Activated CD8-positive, alpha-beta T cell treated with anti-CD3 and anti-CD28 coated beads, Interleukin-2, amount 10 ng/mL, durations not matched to agents 7 days and 5 days (primary cell): ENCODE data around the gene ACTG1. TPM values are rescaled to one million over a fixed set of nuclear protein-coding genes. Genes with fewer than 3 reads are reported as not detected.
A peak's percentile ranks its signal among the peaks of the same experiment; 100 is the strongest.

Experiments
- ATAC-seq: fragments of 150-1000 bp; cut with Tn5 transposase; one replicate; pipeline ENCODE4 v1.10.0; 2021; ENCODE audit warnings: moderate library complexity
- CTCF ChIA-PET: fragments of 350-600 bp; sonication (Branson Sonifier 250); formaldehyde crosslinking; loops from one replicate; lab custom pipeline; 2021; ENCODE audit warnings: antibody characterized with exemption; lab: Charles Lee
- POLR2A ChIA-PET: fragments of 350-600 bp; sonication (Branson Sonifier 250); formaldehyde crosslinking; loops from one replicate; lab custom pipeline; 2021; ENCODE audit warnings: antibody characterized with exemption; lab: Charles Lee
- DNase-seq: peaks from one replicate; pipeline ENCODE4 v3.0.0-alpha.2; 2020
- H3K27ac Mint-ChIP-seq: one replicate; pipeline ENCODE4 v1.8.0; 2021; ENCODE audit warnings: mild to moderate bottlenecking, mixed read lengths
- H3K27me3 Mint-ChIP-seq: one replicate; pipeline ENCODE4 v1.8.0; 2021; ENCODE audit warnings: low read depth, mixed read lengths
- H3K36me3 Mint-ChIP-seq: one replicate; pipeline ENCODE4 v1.8.0; 2021; ENCODE audit warnings: low read depth, mixed read lengths
- H3K4me1 Mint-ChIP-seq: one replicate; pipeline ENCODE4 v1.8.0; 2021; ENCODE audit warnings: low read depth, mixed read lengths
- H3K4me3 Mint-ChIP-seq: one replicate; pipeline ENCODE4 v1.8.0; 2021; ENCODE audit warnings: mild to moderate bottlenecking, mixed read lengths
- H3K9me3 Mint-ChIP-seq: one replicate; pipeline ENCODE4 v1.8.0; 2022; ENCODE audit warnings: mixed read lengths; ENCODE audit not compliant: insufficient read depth
- total RNA-seq, 2 experiments: library from RNA; stranded (reverse); gene quantifications; one replicate each; pipeline ENCODE4 v1.2.3, GENCODE V29; 2021

Gene ACTG1
- total RNA-seq, 2 experiments from 2014 or later: 5,147 to 5,318 TPM

- ATAC-seq: peak; percentile 45
- Mint-ChIP-seq H3K27me3 (peaks cover under 1% of the 10 kb centered on the region), H3K4me1 (no peaks in the 10 kb centered on the region), H3K9me3 (no peaks in the 10 kb centered on the region), H3K27ac (no peak overlapping the region), H3K36me3 (no peaks in the 10 kb centered on the region), H3K4me3 (no peak overlapping the region)
- ChIA-PET CTCF (interaction anchor here (1.2 kb wide), 1 partner anchor 180 kb away, joined by 3 read pairs; no protein-coding TSS in a partner anchor), POLR2A (no interaction called here)
- no peak for DNase-seq
Measured at GRCh38 chr17:81471818-81472456, 40.7 kb downstream of the ACTG1 start.

GRCh38 chr17:81470944-81471817 lies 41.4 kb downstream of the ACTG1 start:
- no peak for DNase-seq
- Mint-ChIP-seq H3K4me3 (no peak overlapping the region), H3K27me3 (no peaks in the 10 kb centered on the region), H3K4me1 (no peaks in the 10 kb centered on the region), H3K36me3 (no peaks in the 10 kb centered on the region), H3K9me3 (no peaks in the 10 kb centered on the region), H3K27ac (no peak overlapping the region)
- POLR2A ChIA-PET: no interaction called here
- CTCF ChIA-PET: no interaction called here
- no peak for ATAC-seq

DNA sequence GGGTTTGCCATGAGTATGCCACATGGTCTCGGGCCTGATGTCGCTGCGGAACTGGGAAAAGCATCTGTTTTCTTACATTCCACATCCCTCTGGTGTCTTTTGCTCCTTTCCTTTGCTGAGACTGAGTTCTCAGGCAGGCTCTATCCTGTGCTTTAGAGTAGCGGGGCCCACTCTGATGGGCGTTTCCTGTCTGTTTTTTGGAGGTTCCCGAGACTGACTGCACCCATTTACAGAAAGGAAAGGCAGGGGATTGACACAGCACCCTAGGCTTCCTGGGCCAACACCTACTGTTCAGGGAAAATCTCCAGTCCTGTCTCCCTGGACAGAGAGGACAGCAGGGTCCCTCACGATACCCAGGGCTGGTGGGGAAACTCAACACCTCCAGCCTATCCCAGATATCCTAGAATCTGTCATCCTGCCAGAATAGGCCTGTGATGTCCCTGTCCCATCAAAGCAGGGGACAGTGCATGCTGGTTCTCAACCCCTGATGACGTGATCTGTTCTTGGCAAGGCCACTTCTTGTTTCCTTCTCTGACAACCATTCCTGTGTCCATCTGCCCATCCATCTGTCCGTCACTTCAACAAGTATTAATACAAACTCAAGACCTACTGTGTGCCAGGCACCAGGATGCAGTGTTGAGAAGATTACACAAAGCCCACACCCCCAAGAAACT lies 42.2 kb downstream of the ACTG1 start:
- ATAC-seq (no peak), DNase-seq (no peak)
- Mint-ChIP-seq H3K27ac (no peak overlapping the region), H3K4me3 (no peak overlapping the region), H3K27me3 (no peaks in the 10 kb centered on the region), H3K9me3 (no peaks in the 10 kb centered on the region), H3K36me3 (no peaks in the 10 kb centered on the region), H3K4me1 (no peaks in the 10 kb centered on the region)
- ChIA-PET CTCF (no interaction called here), POLR2A (no interaction called here)

DNA sequence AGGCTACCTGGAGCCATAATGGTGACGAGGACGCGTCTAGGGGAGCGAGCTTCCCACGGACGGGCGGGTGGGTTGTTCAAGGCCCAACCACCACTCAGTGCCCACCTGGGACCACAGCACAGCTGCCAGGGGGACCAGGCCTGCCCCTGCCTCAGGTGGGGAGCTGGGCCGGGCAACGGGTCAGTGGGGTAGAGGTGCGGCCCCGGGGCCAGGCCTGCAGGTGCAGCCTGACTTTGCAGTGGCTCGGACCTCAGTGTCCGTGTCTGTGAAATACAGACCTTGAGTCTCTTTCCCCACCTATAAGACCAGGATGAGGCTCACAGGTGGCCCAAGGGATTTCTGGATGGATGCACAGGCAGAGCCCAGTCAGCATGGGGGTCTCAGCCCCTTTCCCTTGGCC lies 43.3 kb downstream of the ACTG1 start:
- H3K4me3 Mint-ChIP-seq: no peak overlapping the region
- no peak overlapping the region for H3K27ac Mint-ChIP-seq
- ChIA-PET POLR2A (no interaction called here), CTCF (no interaction called here)
- no peak for ATAC-seq
- no peaks in the 10 kb centered on the region for H3K36me3 Mint-ChIP-seq
- H3K4me1 Mint-ChIP-seq: no peaks in the 10 kb centered on the region
- no peaks in the 10 kb centered on the region for H3K27me3 Mint-ChIP-seq
- no peak for DNase-seq
- no peaks in the 10 kb centered on the region for H3K9me3 Mint-ChIP-seq

GRCh38 chr17:81468770-81469121 lies 43.9 kb downstream of the ACTG1 start:
- no peaks in the 10 kb centered on the region for H3K4me1 Mint-ChIP-seq
- CTCF ChIA-PET: no interaction called here
- POLR2A ChIA-PET: no interaction called here
- no peak for DNase-seq
- no peak overlapping the region for H3K27ac Mint-ChIP-seq
- no peak overlapping the region for H3K4me3 Mint-ChIP-seq
- no peaks in the 10 kb centered on the region for H3K27me3 Mint-ChIP-seq
- no peaks in the 10 kb centered on the region for H3K9me3 Mint-ChIP-seq
- H3K36me3 Mint-ChIP-seq: no peaks in the 10 kb centered on the region
- no peak for ATAC-seq

DNA sequence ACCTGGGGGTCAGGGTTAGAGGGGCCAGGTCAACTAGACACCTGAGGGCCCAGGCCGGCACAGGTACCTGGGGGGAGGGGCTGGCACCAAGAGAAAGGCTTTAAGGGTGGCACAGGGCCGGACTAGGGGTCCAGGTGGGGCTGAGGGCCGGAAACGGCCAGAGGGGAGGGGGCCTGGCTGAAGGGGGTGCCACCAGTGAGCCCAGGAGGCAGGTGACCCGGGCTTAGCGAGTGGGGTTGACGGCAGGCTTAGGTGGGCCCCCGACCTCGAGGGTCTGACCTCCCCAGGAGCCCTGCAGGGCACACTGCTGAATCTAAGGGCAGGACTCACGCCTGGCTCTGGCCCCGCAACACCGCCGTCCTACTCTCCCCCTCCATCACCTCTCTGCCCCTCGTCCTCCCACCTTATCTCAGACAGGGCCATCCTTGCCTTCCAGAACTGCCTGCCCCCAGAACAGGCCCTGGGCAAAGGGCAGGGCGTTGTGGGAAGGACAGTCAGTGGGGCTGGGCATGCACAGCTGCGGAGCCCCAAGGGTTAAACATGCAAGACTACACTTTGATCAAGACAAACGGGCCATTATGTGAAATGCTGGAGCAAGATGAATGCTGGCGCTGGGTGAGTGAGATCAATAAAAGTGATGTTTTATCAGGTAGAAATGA lies 44.4 kb downstream of the ACTG1 start:
- Mint-ChIP-seq H3K36me3 (no peaks in the 10 kb centered on the region), H3K4me1 (no peaks in the 10 kb centered on the region), H3K4me3 (no peak overlapping the region), H3K27ac (no peak overlapping the region), H3K27me3 (no peaks in the 10 kb centered on the region), H3K9me3 (no peaks in the 10 kb centered on the region)
- POLR2A ChIA-PET: no interaction called here
- CTCF ChIA-PET: no interaction called here
- ATAC-seq (no peak), DNase-seq (no peak)

DNA sequence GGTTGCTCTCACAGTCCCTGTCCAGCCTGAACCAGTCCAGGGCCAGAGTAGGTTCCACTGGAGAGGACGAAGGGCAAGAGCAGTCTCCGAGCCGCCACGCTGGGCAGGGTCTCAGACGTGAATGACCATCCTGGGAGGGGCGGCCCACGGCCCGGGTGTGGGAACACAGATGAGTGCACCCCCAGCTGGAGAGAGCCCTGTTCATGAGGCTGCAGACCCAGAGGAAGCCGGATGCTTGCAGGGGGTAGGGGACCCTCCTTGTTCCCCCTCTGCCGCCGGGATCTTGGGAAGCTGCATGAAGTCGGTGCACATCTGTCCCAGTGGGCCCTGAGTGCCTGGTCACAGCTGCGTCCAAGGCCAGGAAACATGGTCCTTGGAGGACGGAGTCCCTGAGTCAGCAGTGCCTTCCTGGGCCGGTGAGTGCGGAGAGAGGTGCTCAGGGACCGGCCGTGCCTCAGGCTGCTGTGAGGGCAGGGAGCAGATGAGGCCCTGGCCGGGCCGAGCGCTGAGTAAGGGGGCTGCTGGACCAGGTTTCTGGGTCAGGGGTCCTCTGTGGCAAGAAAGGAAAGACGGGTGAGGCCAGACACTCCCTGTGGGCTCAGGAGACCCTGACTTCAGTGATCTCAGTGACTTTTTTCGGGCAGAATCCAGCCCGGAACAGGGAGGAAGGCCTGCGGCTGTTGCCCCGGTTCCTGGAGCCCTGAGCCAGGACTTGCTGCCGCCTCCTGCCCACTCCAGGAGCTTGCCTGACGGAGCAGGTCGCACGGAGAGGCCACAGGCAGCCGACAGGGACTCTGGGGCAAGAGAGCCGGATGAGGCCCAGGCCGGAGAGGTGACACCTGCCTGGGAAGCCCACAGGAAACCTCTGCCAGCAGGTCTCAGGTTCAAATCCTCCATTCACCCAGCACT lies 45.8 kb downstream of the ACTG1 start:
- no peaks in the 10 kb centered on the region for H3K4me1 Mint-ChIP-seq
- no peak overlapping the region for H3K27ac Mint-ChIP-seq
- CTCF ChIA-PET: interaction anchor here (1.1 kb wide), 1 partner anchor 17 kb away, joined by 3 read pairs; no protein-coding TSS in a partner anchor
- POLR2A ChIA-PET: no interaction called here
- no peak overlapping the region for H3K4me3 Mint-ChIP-seq
- no peaks in the 10 kb centered on the region for H3K36me3 Mint-ChIP-seq
- DNase-seq (no peak), ATAC-seq (no peak)
- no peaks in the 10 kb centered on the region for H3K27me3 Mint-ChIP-seq
- no peaks in the 10 kb centered on the region for H3K9me3 Mint-ChIP-seq

GRCh38 chr17:81465910-81466309 lies 46.7 kb downstream of the ACTG1 start:
- no peak for DNase-seq
- Mint-ChIP-seq H3K4me1 (no peaks in the 10 kb centered on the region), H3K27me3 (no peaks in the 10 kb centered on the region), H3K4me3 (no peak overlapping the region), H3K9me3 (no peaks in the 10 kb centered on the region), H3K36me3 (no peaks in the 10 kb centered on the region), H3K27ac (no peak overlapping the region)
- POLR2A ChIA-PET: no interaction called here
- CTCF ChIA-PET: no interaction called here
- no peak for ATAC-seq

- Mint-ChIP-seq H3K4me1 (no peaks in the 10 kb centered on the region), H3K36me3 (no peaks in the 10 kb centered on the region), H3K4me3 (no peak overlapping the region), H3K27me3 (no peaks in the 10 kb centered on the region), H3K9me3 (no peaks in the 10 kb centered on the region), H3K27ac (no peak overlapping the region)
- ChIA-PET POLR2A (no interaction called here), CTCF (no interaction called here)
- no peak for DNase-seq
- ATAC-seq: no peak
Measured at GRCh38 chr17:81464586-81464985, 48.0 kb downstream of the ACTG1 start.

GRCh38 chr17:81463506-81463905 lies 49.1 kb downstream of the ACTG1 start:
- ATAC-seq (no peak), DNase-seq (no peak)
- POLR2A ChIA-PET: no interaction called here
- CTCF ChIA-PET: no interaction called here
- H3K36me3 Mint-ChIP-seq: no peaks in the 10 kb centered on the region
- H3K27ac Mint-ChIP-seq: no peak overlapping the region
- no peaks in the 10 kb centered on the region for H3K9me3 Mint-ChIP-seq
- no peaks in the 10 kb centered on the region for H3K4me1 Mint-ChIP-seq
- H3K27me3 Mint-ChIP-seq: no peaks in the 10 kb centered on the region
- H3K4me3 Mint-ChIP-seq: no peak overlapping the region

GRCh38 chr17:81462506-81463125 lies 50.0 kb downstream of the ACTG1 start:
- ChIA-PET CTCF (interaction anchor here (0.9 kb wide), 1 partner anchor 22 kb away, joined by 4 read pairs; no protein-coding TSS in a partner anchor), POLR2A (no interaction called here)
- no peak for DNase-seq
- Mint-ChIP-seq H3K4me1 (no peaks in the 10 kb centered on the region), H3K27ac (no peak overlapping the region), H3K36me3 (no peaks in the 10 kb centered on the region), H3K9me3 (no peaks in the 10 kb centered on the region), H3K4me3 (no peak overlapping the region), H3K27me3 (no peaks in the 10 kb centered on the region)
- ATAC-seq: no peak
